ENCODE data around the gene ERC1.

ERC1 gene

DNA sequence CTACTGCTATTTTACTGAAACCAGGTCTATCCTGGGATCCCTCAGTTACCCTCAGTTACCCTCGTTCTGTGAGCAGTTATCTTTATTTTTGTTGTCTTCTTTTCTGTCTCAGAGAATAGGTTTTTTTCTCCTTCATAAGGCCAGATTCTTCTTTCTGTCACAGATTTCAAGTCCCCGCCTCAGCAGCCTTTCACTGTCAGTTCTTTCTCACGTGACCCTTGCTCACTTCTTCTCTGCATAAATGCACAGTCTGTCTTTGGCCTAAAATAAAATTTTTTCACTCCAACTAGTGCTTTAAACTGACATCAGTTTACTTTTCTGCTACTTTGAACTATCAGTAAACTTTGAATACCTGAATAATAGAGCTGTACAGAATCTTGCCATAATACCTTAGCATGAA, 299.7 kb downstream of the ERC1 start:
- no peak for DNase-seq
- H3K36me3 ChIP-seq: no peaks in the 10 kb centered on the region; the same call in 1 of the 2 replicates
- H3K27me3 ChIP-seq (ENCODE audit: insufficient read depth, low read depth, severe bottlenecking): no peaks in the 10 kb centered on the region
- TF ChIP-seq, protein P1, sequence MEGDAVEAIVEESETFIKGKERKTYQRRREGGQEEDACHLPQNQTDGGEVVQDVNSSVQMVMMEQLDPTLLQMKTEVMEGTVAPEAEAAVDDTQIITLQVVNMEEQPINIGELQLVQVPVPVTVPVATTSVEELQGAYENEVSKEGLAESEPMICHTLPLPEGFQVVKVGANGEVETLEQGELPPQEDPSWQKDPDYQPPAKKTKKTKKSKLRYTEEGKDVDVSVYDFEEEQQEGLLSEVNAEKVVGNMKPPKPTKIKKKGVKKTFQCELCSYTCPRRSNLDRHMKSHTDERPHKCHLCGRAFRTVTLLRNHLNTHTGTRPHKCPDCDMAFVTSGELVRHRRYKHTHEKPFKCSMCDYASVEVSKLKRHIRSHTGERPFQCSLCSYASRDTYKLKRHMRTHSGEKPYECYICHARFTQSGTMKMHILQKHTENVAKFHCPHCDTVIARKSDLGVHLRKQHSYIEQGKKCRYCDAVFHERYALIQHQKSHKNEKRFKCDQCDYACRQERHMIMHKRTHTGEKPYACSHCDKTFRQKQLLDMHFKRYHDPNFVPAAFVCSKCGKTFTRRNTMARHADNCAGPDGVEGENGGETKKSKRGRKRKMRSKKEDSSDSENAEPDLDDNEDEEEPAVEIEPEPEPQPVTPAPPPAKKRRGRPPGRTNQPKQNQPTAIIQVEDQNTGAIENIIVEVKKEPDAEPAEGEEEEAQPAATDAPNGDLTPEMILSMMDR (IDR thresholded peaks at IDR 0.05; ENCODE audit: low read depth, low read length): no peak
- H3K9me3 ChIP-seq (ENCODE audit: severe bottlenecking): no peaks in the 10 kb centered on the region
- H3K4me3 ChIP-seq (ENCODE audit: low read depth, low read length): no peak overlapping the region
- no peak overlapping the region for H3K27ac ChIP-seq

DNA sequence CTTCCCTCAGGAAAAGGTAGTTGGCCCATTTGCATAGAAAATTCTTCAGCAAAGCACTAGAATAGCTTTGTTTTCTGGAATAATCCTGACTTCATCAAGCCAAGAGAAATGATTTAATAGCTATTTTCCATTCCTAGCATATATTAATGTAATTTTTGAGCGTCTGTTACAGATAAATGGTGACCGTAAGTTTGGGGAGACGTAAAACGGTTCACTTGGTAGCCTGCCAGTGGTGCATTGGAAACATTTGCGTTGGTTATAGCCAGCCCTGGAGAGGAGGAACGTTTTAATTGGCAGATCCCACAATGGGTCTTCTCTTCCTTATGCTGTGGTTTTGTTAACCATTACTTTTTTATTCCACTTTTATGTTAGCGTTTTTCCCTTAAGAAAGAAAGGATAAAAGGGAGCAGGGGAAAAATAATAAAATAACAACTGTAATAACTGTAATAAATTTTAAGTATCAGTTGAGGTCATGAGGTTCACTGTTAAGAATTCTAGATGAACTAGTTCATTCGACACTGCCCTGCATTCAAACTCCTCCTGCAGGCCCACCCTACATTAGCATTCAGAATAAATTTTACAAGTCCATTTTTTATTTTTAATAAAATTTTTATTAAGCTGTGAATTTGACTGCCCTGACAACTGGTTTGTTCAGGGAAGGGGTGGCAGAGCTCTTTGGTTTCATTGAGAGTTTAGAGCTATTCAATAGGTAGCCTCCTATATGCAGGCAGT, 300.7 kb downstream of the ERC1 start:
- Histone ChIP-seq H3K4me3 (ENCODE audit: low read depth, low read length) (no peak overlapping the region), H3K27ac (no peak overlapping the region), H3K9me3 (ENCODE audit: severe bottlenecking) (no peaks in the 10 kb centered on the region), H3K27me3 (ENCODE audit: insufficient read depth, low read depth, severe bottlenecking) (no peaks in the 10 kb centered on the region), H3K36me3 (no peaks in the 10 kb centered on the region; the same call in 1 of the 2 replicates)
- TF ChIP-seq, protein P1 (IDR thresholded peaks at IDR 0.05; ENCODE audit: low read depth, low read length): no peak
- DNase-seq: no peak

DNA sequence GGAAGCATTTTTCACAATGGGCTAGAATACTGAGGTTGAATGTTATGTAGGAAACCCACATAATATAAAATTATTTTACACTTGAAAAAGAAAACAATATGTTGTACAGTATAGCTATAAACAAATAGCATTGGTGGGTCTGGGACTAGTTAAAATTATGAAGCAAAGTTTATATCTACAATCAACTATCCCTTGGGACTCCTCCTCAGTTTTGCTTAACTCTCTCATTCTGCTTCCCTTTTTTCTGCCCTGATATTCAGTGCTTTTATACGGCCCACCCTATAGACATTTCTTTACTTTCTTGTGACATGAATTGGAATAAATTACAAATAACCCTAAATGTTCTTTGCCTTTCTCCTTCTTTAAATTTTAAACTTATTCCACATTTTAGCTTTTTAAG, 302.9 kb downstream of the ERC1 start:
- TF ChIP-seq, protein P1 (IDR thresholded peaks at IDR 0.05; ENCODE audit: low read depth, low read length): no peak
- no peaks in the 10 kb centered on the region for H3K27me3 ChIP-seq (ENCODE audit: insufficient read depth, low read depth, severe bottlenecking)
- no peak overlapping the region for H3K27ac ChIP-seq
- no peak overlapping the region for H3K4me3 ChIP-seq (ENCODE audit: low read depth, low read length)
- no peaks in the 10 kb centered on the region; the same call in 1 of the 2 replicates for H3K36me3 ChIP-seq
- no peak for DNase-seq
- no peaks in the 10 kb centered on the region for H3K9me3 ChIP-seq (ENCODE audit: severe bottlenecking)

DNA sequence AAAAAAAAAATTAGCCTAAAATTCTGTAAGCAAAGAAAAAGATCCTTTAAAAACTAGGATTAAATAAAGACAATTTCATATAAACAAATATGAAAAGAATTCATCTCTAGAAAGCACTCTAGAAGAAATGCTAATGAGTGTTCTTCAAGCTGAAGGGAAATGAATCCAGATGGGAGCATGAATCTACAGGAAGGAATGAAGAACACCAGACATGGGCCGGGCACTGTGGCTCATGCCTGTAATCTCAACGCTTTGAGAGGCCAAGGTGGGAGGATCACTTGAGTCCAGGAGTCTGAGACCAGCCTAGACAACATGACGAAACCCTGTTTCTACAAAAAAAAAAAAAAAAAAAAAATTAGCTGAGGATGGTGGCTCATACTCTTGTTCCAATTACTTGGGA, 306.2 kb downstream of the ERC1 start:
- Histone ChIP-seq H3K27ac (no peak overlapping the region), H3K27me3 (ENCODE audit: insufficient read depth, low read depth, severe bottlenecking) (no peaks in the 10 kb centered on the region), H3K9me3 (ENCODE audit: severe bottlenecking) (no peaks in the 10 kb centered on the region), H3K36me3 (peaks cover 7% of the 10 kb centered on the region), H3K4me3 (ENCODE audit: low read depth, low read length) (no peak overlapping the region)
- TF ChIP-seq, protein P1 (IDR thresholded peaks at IDR 0.05; ENCODE audit: low read depth, low read length): no peak
- no peak for DNase-seq

DNA sequence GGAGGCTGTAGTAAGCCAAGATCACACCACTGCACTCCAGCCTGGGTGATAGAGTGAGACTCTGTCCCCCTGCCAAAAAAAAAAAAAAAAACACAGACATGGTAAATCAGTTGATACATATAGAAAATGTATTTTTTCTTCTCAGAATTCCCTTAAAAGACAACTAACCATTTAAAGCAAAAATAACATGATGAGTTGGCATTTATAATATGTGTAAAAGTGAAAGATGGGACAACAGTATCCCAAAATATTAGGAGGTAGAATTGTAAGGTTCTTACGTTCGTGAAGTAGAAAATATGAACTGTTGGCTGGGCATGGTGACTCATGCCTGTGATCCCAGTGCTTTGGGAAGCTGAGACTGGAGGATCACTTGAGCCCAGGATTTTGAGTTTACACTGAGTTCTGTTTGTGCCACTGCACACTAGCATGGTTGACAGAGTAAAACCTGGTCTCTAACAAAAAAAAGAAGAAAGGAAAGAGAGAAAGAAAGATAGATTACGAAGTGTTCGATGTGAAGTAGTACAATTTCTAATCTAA, 306.7 kb downstream of the ERC1 start:
- H3K9me3 ChIP-seq (ENCODE audit: severe bottlenecking): no peaks in the 10 kb centered on the region
- H3K27ac ChIP-seq: no peak overlapping the region
- no peaks in the 10 kb centered on the region for H3K27me3 ChIP-seq (ENCODE audit: insufficient read depth, low read depth, severe bottlenecking)
- DNase-seq: no peak
- peaks cover 7% of the 10 kb centered on the region for H3K36me3 ChIP-seq
- H3K4me3 ChIP-seq (ENCODE audit: low read depth, low read length): no peak overlapping the region
- TF ChIP-seq, protein P1 (IDR thresholded peaks at IDR 0.05; ENCODE audit: low read depth, low read length): no peak

Data from WERI-Rb-1 (cell line).